MM.1S (cell line): ENCODE data around the gene GPC4.

Experiments
- CTCF ChIP-seq: fragments of 300-600 bp; sonication (generic); IDR thresholded peaks from 2 replicates; pipeline ENCODE4 v1.5.1; 2016; ENCODE audit warnings: antibody characterized with exemption, low read length, mixed read lengths
- EZH2 ChIP-seq: fragments of 300-600 bp; sonication (generic); optimal IDR thresholded peaks from 2 replicates; pipeline ENCODE3; 2017; ENCODE audit warnings: low read depth, mild to moderate bottlenecking, antibody characterized with exemption, low read length, mixed read lengths
- EZH2phosphoT487 ChIP-seq: fragments of 300-600 bp; sonication (generic); IDR thresholded peaks from 2 replicates; pipeline ENCODE4 v1.6.1; 2018; ENCODE audit warnings: antibody characterized with exemption, low read length

- no peak for TF ChIP-seq CTCF
- TF ChIP-seq EZH2, result no peak
- TF ChIP-seq EZH2phosphoT487, result no peak
Observed at GRCh38 chrX:133376422-133376821, 38.9 kb downstream of the GPC4 start.
